Progenitor cell of endocrine pancreas (in vitro differentiated cells): Measurements from ENCODE around the gene TFAP2E. TPM values are rescaled to one million over a fixed set of nuclear protein-coding genes. Genes with fewer than 3 reads are reported as not detected.

ENCODE experiments used
- DNase-seq: peaks from one replicate; pipeline ENCODE4 v3.0.0; 2021; ENCODE audit warnings: low spot score; ENCODE audit not compliant: unreplicated experiment
- H3K27ac Mint-ChIP-seq: 2 replicates; pipeline ENCODE4 v1.8.0; 2021; ENCODE audit warnings: mild to moderate bottlenecking, moderate library complexity, mixed read lengths
- H3K27me3 Mint-ChIP-seq: 2 replicates; pipeline ENCODE4 v1.8.0; 2021; ENCODE audit warnings: mixed read lengths
- H3K36me3 Mint-ChIP-seq: 2 replicates; pipeline ENCODE4 v1.8.0; 2022; ENCODE audit warnings: mixed read lengths; ENCODE audit not compliant: insufficient read depth
- H3K4me1 Mint-ChIP-seq: 2 replicates; pipeline ENCODE4 v1.8.0; 2021; ENCODE audit warnings: low read depth, mixed read lengths
- H3K4me3 Mint-ChIP-seq: 2 replicates; pipeline ENCODE4 v1.8.0; 2021; ENCODE audit warnings: low read depth, mild to moderate bottlenecking, moderate library complexity, mixed read lengths
- H3K9me3 Mint-ChIP-seq: 2 replicates; pipeline ENCODE4 v1.8.0; 2021; ENCODE audit warnings: low read depth, mixed read lengths
- total RNA-seq: library from RNA; stranded (reverse); gene quantifications from 2 replicates; pipeline ENCODE4 v1.2.1, GENCODE V29; 2021
- TF ChIP-seq, protein P1 (sequence below): fragments of 200-600 bp; sonication (generic); IDR thresholded peaks from one replicate; pipeline ENCODE4 v1.5.0; 2021; ENCODE audit warnings: antibody characterized with exemption, mild to moderate bottlenecking; ENCODE audit not compliant: unreplicated experiment

TFAP2E gene
- total RNA-seq, 1 donor from 2014 or later: 0.55 TPM

DNA sequence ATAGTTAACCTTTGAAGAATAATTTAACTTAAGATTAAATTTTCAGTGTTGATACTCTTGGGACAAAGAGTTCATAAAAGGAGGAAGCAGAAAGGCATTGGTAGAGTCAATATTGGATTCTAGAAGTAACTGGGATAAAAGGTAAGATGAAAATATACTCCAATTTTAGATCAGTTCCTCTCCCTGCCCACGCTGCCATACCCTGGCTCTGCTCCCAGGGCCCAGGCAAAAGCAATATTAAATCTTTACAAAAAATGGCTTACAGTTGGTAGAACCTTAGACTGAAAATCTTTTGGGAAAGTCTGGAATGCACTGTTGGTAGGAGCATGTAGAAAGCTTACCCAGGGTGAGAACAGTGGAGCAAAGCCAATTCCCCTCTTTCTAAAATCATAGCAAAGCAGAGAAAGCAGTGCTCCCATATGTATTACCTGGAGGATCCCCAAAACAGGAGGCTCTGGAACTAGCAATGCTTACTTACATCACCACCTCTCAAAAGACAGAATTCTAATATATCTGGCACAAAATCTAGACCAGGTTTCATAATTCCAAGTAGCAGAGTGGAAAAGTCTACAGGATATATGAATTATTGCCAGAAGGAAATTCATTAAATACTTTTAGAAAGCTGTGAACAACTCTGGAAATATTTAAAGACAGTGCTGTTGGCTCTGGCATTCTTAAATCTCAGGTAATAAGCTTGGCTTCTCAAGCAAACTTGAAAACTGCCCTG, 40.5 kb upstream of the TFAP2E start:
- Mint-ChIP-seq H3K27ac (no peak overlapping the region), H3K4me3 (no peak overlapping the region), H3K36me3 (peaks cover 39% of the 10 kb centered on the region)

DNA sequence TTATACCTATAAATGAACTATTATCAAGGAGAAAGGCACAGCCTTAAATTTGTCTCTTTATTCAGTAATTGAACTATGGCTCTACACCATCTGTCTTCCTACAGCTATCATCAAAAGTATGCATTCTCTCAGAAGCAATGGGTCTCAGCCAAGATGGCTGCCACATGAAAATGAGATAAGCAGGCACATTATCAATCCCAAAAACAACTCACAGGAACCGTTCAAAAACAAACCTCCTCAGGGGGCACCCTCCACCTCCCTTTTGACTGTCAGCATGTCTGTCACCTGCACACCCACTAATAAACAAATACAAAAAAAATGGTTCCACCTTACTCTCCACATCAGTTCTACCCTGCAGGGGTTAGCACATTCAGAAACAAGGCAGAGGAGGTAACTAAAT, 39.5 kb upstream of the TFAP2E start:
- Mint-ChIP-seq H3K27ac (no peak overlapping the region), H3K4me3 (no peak overlapping the region), H3K27me3 (no peaks in the 10 kb centered on the region), H3K36me3 (peaks cover 33% of the 10 kb centered on the region), H3K4me1 (peaks cover 1% of the 10 kb centered on the region), H3K9me3 (peaks cover 18% of the 10 kb centered on the region)
- no peak for DNase-seq
- TF ChIP-seq, protein P1, sequence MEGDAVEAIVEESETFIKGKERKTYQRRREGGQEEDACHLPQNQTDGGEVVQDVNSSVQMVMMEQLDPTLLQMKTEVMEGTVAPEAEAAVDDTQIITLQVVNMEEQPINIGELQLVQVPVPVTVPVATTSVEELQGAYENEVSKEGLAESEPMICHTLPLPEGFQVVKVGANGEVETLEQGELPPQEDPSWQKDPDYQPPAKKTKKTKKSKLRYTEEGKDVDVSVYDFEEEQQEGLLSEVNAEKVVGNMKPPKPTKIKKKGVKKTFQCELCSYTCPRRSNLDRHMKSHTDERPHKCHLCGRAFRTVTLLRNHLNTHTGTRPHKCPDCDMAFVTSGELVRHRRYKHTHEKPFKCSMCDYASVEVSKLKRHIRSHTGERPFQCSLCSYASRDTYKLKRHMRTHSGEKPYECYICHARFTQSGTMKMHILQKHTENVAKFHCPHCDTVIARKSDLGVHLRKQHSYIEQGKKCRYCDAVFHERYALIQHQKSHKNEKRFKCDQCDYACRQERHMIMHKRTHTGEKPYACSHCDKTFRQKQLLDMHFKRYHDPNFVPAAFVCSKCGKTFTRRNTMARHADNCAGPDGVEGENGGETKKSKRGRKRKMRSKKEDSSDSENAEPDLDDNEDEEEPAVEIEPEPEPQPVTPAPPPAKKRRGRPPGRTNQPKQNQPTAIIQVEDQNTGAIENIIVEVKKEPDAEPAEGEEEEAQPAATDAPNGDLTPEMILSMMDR: no peak

More for the DNA sequence above, 40.5 kb upstream of the TFAP2E start:
- no peak for DNase-seq
- TF ChIP-seq, protein P1: no peak
- H3K9me3 Mint-ChIP-seq: peaks cover 25% of the 10 kb centered on the region
- no peaks in the 10 kb centered on the region for H3K27me3 Mint-ChIP-seq
- peaks cover 1% of the 10 kb centered on the region for H3K4me1 Mint-ChIP-seq

DNA sequence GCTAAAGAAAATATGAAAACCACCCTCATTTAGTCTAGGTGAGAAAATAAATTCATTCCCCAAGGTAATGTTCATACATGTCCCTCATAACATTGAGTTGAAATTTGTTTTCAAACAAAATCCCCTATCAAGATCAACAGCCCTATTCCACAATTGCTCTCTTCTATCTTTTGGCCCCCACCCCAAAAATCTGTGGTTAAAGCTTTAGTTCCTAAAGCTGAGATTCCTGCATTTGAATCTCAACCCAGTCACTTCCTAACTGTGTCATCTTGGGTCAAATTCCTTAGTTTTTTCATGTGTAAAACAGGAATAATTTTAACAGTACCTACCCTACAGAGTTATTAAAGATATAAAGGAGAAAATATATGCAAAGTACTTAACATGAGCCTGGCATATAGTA, 37.9 kb upstream of the TFAP2E start:
- peaks cover 7% of the 10 kb centered on the region for H3K4me1 Mint-ChIP-seq
- H3K36me3 Mint-ChIP-seq: peaks cover 18% of the 10 kb centered on the region
- DNase-seq: no peak
- peaks cover 5% of the 10 kb centered on the region for H3K9me3 Mint-ChIP-seq
- H3K27ac Mint-ChIP-seq: no peak overlapping the region
- TF ChIP-seq, protein P1: no peak
- no peak overlapping the region for H3K4me3 Mint-ChIP-seq
- H3K27me3 Mint-ChIP-seq: no peaks in the 10 kb centered on the region

DNA sequence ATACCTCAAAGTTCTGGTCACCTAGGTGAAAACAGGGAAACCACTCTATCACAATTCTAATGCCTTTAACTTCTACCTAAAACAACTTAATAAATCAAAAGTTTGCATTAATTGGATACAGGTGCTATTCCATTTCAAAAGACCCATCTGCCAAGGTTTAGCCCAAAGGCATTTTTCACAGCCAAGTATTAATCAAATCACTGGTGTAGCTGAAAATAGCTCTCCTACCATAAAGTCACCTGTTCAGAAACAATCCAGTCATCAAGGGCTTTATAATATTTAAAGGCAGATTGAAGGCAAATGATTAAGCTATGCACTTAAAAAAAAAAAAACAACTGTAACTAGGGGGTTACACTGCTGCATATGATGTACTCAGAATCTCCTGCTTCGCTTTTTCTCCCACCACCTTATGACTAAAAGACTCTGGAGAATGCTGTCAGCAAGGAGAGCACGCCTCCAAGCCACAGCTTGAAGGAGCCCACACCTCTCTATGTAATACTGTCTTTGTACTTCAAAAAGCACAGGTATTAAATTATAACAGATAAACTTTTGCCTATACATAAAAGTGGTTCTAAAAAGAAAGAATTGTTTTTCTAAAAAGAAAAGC, 36.5 kb upstream of the TFAP2E start:
- TF ChIP-seq, protein P1: no peak
- Mint-ChIP-seq H3K4me3 (no peak overlapping the region), H3K36me3 (peaks cover 12% of the 10 kb centered on the region), H3K27ac (no peak overlapping the region), H3K9me3 (no peaks in the 10 kb centered on the region), H3K27me3 (no peaks in the 10 kb centered on the region), H3K4me1 (peaks cover 7% of the 10 kb centered on the region)
- no peak for DNase-seq

DNA sequence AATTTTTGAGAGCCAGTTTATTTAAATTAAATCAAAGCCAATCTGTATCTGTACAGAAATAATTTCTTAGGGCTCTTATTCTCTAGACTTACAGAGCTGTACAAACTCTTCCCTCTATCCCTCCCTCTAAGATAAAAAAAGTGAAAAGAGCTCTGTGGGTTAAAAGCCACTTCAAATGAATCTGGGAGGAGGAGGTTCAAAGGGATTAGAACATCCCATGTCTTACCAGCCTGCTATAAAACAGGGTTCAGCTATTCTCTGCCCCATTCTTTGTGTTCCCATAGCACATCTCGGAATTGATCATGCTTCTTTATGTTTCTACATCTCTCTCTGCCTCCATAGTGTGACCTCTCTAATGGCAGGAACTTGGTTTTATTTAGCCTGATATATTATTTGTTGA, 35.3 kb upstream of the TFAP2E start:
- Mint-ChIP-seq H3K27ac (no peak overlapping the region), H3K4me1 (peaks cover 7% of the 10 kb centered on the region)

More for the DNA sequence above, 35.3 kb upstream of the TFAP2E start:
- no peak for DNase-seq
- TF ChIP-seq, protein P1: no peak
- H3K27me3 Mint-ChIP-seq: no peaks in the 10 kb centered on the region
- H3K4me3 Mint-ChIP-seq: no peak overlapping the region
- peaks cover 9% of the 10 kb centered on the region for H3K36me3 Mint-ChIP-seq
- H3K9me3 Mint-ChIP-seq: no peaks in the 10 kb centered on the region
